ENCODE measurements around the gene RILP. TPM values are rescaled to one million over a fixed set of nuclear protein-coding genes. Genes with fewer than 3 reads are reported as not detected.

Gene RILP
- total RNA-seq, 4 donors from 2014 or later = 1.5 to 13.3 (median 8.5) TPM

DNA sequence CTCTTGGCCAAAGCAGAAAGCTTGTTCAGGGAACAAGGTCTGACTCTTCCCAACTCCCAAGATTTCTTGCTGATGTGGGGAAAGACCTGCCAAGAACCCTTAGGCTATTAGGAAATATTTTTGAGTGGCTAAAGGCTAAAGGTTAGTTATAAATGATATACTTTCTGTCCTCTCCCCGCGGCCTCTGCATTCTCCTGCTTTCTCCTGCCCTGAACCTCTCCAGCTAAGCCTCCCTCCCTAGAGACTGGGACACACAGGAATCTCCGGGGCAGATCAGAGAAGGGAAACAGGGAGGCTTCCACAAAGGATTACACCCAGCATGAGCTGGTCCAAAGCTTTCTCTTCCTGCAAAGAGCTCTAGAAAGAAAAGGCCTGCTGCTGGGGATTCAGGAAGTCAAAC is 23.3 kb downstream of the RILP start:
- peak overlapping the region; percentile 20 to 88 for H3K27ac ChIP-seq
- intact Hi-C loops (cut with DNase I; ENCODE audit: low total_unique reads) = loop anchor here (5.0 kb wide), 1 partner anchor 49 kb away; no protein-coding TSS in a partner anchor

DNA sequence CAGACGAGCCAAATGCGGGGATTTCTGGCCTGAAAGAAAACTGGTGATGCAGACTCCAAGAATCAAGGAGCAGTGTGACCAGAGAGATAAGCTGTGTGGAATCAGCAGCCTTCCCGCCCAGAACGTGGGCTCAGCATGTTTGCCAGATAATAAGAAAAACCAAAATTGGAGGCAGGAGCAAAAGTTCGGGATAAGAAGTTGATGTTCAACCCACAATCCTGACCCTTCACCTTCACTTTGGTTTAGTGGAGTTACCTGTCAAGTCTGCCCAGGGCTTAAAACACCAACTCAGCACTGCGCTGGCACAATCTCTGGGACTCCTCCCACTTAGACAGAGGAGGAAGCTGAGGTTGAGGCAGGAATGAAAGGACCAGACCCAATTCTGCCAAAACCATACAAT is 24.1 kb downstream of the RILP start:
- DNase-seq = no peak
- no peak for TF ChIP-seq POLR2A (IDR thresholded peaks at IDR 0.05)
- TF ChIP-seq, protein P1, sequence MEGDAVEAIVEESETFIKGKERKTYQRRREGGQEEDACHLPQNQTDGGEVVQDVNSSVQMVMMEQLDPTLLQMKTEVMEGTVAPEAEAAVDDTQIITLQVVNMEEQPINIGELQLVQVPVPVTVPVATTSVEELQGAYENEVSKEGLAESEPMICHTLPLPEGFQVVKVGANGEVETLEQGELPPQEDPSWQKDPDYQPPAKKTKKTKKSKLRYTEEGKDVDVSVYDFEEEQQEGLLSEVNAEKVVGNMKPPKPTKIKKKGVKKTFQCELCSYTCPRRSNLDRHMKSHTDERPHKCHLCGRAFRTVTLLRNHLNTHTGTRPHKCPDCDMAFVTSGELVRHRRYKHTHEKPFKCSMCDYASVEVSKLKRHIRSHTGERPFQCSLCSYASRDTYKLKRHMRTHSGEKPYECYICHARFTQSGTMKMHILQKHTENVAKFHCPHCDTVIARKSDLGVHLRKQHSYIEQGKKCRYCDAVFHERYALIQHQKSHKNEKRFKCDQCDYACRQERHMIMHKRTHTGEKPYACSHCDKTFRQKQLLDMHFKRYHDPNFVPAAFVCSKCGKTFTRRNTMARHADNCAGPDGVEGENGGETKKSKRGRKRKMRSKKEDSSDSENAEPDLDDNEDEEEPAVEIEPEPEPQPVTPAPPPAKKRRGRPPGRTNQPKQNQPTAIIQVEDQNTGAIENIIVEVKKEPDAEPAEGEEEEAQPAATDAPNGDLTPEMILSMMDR (IDR thresholded peaks at IDR 0.05) = no peak
- no peaks in the 10 kb centered on the region for H3K27me3 ChIP-seq
- H3K27ac ChIP-seq = no peak overlapping the region
- intact Hi-C loops (cut with DNase I; ENCODE audit: low total_unique reads) = loop anchor here (5.0 kb wide), 1 partner anchor 48 kb away; no protein-coding TSS in a partner anchor
- no peak overlapping the region for H3K4me3 ChIP-seq
- no peaks in the 10 kb centered on the region for H3K4me1 ChIP-seq
- no peaks in the 10 kb centered on the region for H3K36me3 ChIP-seq
- no peaks in the 10 kb centered on the region for H3K9me3 ChIP-seq

More for the DNA sequence above, 23.3 kb downstream of the RILP start:
- H3K9me3 ChIP-seq = no peaks in the 10 kb centered on the region
- no peak for TF ChIP-seq POLR2A (IDR thresholded peaks at IDR 0.05)
- H3K4me1 ChIP-seq = no peaks in the 10 kb centered on the region
- DNase-seq = no peak
- H3K27me3 ChIP-seq = no peaks in the 10 kb centered on the region
- no peaks in the 10 kb centered on the region for H3K36me3 ChIP-seq
- no peak overlapping the region for H3K4me3 ChIP-seq

DNA sequence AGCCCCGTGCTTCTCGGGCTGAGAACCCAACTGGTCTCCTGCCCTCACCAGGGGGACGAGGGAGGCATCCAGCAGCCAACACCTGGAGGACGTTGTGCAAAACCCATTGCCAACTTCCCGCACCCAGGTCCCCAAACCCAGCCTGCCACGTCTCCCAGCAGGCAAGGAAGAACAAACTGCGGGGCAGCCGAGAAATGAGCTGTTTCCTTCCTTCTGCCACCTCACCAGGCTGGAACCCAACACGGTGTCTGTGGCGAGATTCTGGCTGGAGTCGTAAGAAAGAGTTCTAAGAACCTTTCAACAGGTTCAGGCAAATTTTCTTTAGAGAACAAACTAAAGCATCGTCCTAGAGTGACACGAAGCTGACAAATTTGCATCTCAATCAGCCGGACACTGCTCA is 24.6 kb downstream of the RILP start:
- H3K36me3 ChIP-seq = no peaks in the 10 kb centered on the region
- no peaks in the 10 kb centered on the region for H3K27me3 ChIP-seq
- TF ChIP-seq, protein P1 (IDR thresholded peaks at IDR 0.05) = no peak
- no peak for TF ChIP-seq POLR2A (IDR thresholded peaks at IDR 0.05)
- no peak for DNase-seq
- intact Hi-C loops (cut with DNase I; ENCODE audit: low total_unique reads) = loop anchor here (5.0 kb wide), 1 partner anchor 48 kb away; no protein-coding TSS in a partner anchor
- H3K4me3 ChIP-seq = no peak overlapping the region
- H3K27ac ChIP-seq = no peak overlapping the region
- no peaks in the 10 kb centered on the region for H3K9me3 ChIP-seq
- H3K4me1 ChIP-seq = no peaks in the 10 kb centered on the region

DNA sequence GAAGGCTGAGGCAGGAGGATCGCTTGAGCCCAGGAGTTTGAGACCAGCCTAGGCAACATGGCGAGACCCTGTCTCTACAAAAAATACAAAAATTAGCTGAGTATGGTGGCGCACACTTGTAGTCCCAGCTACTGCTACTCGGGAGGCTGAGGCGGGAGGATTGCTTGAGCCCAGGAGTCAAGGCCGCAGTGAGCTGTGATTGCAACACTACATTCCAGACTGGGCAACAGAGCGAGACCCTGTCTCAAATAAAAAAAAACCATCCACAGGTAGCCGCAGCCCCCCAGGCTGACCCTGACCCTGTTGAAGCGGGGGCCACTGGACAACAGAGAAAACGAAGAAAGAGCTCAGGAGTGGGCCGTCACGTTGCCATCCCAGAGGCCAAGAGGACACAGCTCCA is 25.0 kb downstream of the RILP start:
- intact Hi-C loops (cut with DNase I; ENCODE audit: low total_unique reads) = loop anchor here (5.0 kb wide), 1 partner anchor 47 kb away; no protein-coding TSS in a partner anchor
- H3K36me3 ChIP-seq = no peaks in the 10 kb centered on the region
- no peak for TF ChIP-seq POLR2A (IDR thresholded peaks at IDR 0.05)
- TF ChIP-seq, protein P1 (IDR thresholded peaks at IDR 0.05) = no peak
- H3K27me3 ChIP-seq = no peaks in the 10 kb centered on the region
- no peak overlapping the region for H3K27ac ChIP-seq
- H3K4me1 ChIP-seq = no peaks in the 10 kb centered on the region
- no peaks in the 10 kb centered on the region for H3K9me3 ChIP-seq
- H3K4me3 ChIP-seq = no peak overlapping the region
- no peak for DNase-seq

DNA sequence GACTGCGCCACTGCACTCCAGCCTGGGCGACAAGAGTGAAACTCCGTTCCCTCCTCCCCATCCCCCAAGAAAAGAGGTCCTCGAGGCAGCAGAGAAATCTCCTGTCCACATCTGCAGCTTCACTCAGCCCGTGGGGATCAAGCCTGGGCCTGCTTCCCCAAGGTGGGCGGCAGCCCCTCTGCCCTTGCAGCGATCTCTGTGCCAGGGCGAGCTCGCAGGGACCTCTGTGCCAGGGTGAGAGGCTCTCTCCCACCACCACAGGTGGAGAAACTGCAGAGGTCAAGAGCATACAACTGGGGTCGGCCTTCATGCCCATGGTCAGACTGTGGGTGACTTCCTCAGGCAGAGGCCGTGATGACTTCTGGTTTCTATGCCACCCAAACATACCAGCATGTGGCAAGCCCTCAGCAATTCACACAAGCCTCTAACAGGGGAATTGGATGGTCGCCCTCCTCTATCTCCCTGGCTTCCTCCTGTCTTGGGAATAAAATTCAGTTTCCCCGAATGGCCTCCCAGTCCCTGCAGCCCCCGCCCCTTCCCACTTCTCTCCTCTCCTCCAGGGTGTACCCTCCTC is 26.5 kb downstream of the RILP start:
- no peaks in the 10 kb centered on the region for H3K27me3 ChIP-seq
- no peak for DNase-seq
- H3K27ac ChIP-seq = no peak overlapping the region
- H3K36me3 ChIP-seq = no peaks in the 10 kb centered on the region
- intact Hi-C loops (cut with DNase I; ENCODE audit: low total_unique reads) = no loop called here
- no peak overlapping the region for H3K4me3 ChIP-seq
- no peak for TF ChIP-seq POLR2A (IDR thresholded peaks at IDR 0.05)
- TF ChIP-seq, protein P1 (IDR thresholded peaks at IDR 0.05) = no peak
- H3K9me3 ChIP-seq = no peaks in the 10 kb centered on the region
- no peaks in the 10 kb centered on the region for H3K4me1 ChIP-seq

All from uterus (tissue), 4 donors.